Prostate gland (tissue), 2 donors: ENCODE measurements around the gene FRRS1L. TPM values are rescaled to one million over a fixed set of nuclear protein-coding genes. Genes with fewer than 3 reads are reported as not detected.

Source experiments
- DNase-seq: peaks from one replicate; pipeline ENCODE4 v3.0.0-alpha.2; 2019; ENCODE audit warnings: low spot score
- H3K27ac ChIP-seq, 2 donors: fragments of 200-600 bp; sonication (generic); 2 replicates each; pipeline ENCODE4 v1.5.1; 2017 to 2019
- H3K27me3 ChIP-seq: fragments of 200-600 bp; sonication (generic); replicated peaks from 2 replicates; pipeline ENCODE4 v1.5.1; 2019; ENCODE audit not compliant: insufficient read depth
- H3K36me3 ChIP-seq, 2 donors: fragments of 200-600 bp; sonication (generic); 1 replicate in 1 of 2; 2 replicates in 1 of 2; pipeline versions ENCODE4 v1.5.1 to v1.8.1; 2017 to 2019
- H3K4me1 ChIP-seq: fragments of 200-600 bp; sonication (generic); replicated peaks from 2 replicates; pipeline ENCODE4 v1.5.1; 2019
- H3K4me3 ChIP-seq, 2 donors: fragments of 200-600 bp; sonication (generic); 2 replicates each; pipeline ENCODE4 v1.5.1; 2017 to 2019
- H3K9me3 ChIP-seq: fragments of 200-600 bp; sonication (generic); 2 replicates; pipeline ENCODE4 v1.5.1; 2017
- CTCF ChIP-seq, 4 experiments: fragments of 200-600 bp in 2 of 4; fragments of 450-650 bp in 2 of 4; sonication (generic) in 2 of 4; IDR thresholded peaks; 1 replicate in 3 of 4; 2 replicates in 1 of 4; pipeline ENCODE4 v1.5.1; 2016 to 2019; ENCODE audit warnings: antibody characterized with exemption in 4 of 4, mild to moderate bottlenecking in 2 of 4, moderate library complexity in 2 of 4
- POLR2A ChIP-seq: fragments of 450-650 bp; IDR thresholded peaks from one replicate; pipeline ENCODE4 v1.6.1; 2016; ENCODE audit warnings: antibody characterized with exemption, mild to moderate bottlenecking
- POLR2AphosphoS5 ChIP-seq: sonication (generic); formaldehyde crosslinking; IDR thresholded peaks from one replicate; pipeline ENCODE4 v1.6.1; 2017; ENCODE audit warnings: antibody characterized with exemption
- WGBS: methylation state at CpG from one replicate; pipeline ENCODE4 v1.1.5; 2018; 5-methylcytosine and 5-hydroxymethylcytosine counted together
- intact Hi-C: fragments of 100-400 bp; cut with DNase I; formaldehyde crosslinking; loops from one replicate; pipeline ENCODE4 v1.14.2; 2022
- total RNA-seq, 2 donors: library from RNA; depleted of rRNA; stranded (reverse); fragments of >200 nt; gene quantifications; one replicate each; pipeline ENCODE4 v1.1.0, GENCODE V29; 2016

The FRRS1L gene
- total RNA-seq = 10 to 100 TPM in 1 of 2 donors, 1 to 10 TPM in 1; 1.6 to 11.9 TPM

- TF ChIP-seq CTCF (IDR thresholded peaks at IDR 0.05) (no peak), POLR2A (no peak), POLR2AphosphoS5 (no peak)
- no peaks in the 10 kb centered on the region for H3K36me3 ChIP-seq
- intact Hi-C loops = no loop called here
- WGBS = 4% methylated on average over 69 of the region's 86 CpGs
- no peaks in the 10 kb centered on the region for H3K4me1 ChIP-seq
- H3K27me3 ChIP-seq = no peaks in the 10 kb centered on the region
- peak within 1 kb of the TSS; percentile 34 to 41 for H3K4me3 ChIP-seq
- DNase-seq = no peak
- no peak within 1 kb of the TSS for H3K27ac ChIP-seq
- H3K9me3 ChIP-seq = no peaks in the 10 kb centered on the region
Measured at GRCh38 chr9:109166771-109167601, at the start of gene FRRS1L. Gene FRRS1L, minus strand, starts transcription at chr9:109167249. Its CDS starts 111 bp downstream, at chr9:109167138.

- 97% methylated on average over 6 of the region's 6 CpGs for WGBS
- Histone ChIP-seq H3K27ac (no peak overlapping the region), H3K4me3 (no peak overlapping the region), H3K4me1 (no peaks in the 10 kb centered on the region), H3K36me3 (no peaks in the 10 kb centered on the region), H3K27me3 (no peaks in the 10 kb centered on the region), H3K9me3 (no peaks in the 10 kb centered on the region)
- intact Hi-C loops = no loop called here
- no peak for DNase-seq
- no peak for TF ChIP-seq POLR2A
- no peak for TF ChIP-seq POLR2AphosphoS5
- TF ChIP-seq CTCF (IDR thresholded peaks at IDR 0.05) = no peak
Measured at GRCh38 chr9:109214414-109214813, 47.4 kb upstream of the FRRS1L start.

GRCh38 chr9:109213285-109214121 is 46.5 kb upstream of the FRRS1L start:
- no peaks in the 10 kb centered on the region for H3K27me3 ChIP-seq
- intact Hi-C loops = no loop called here
- 44% methylated on average over 11 of the region's 11 CpGs for WGBS
- TF ChIP-seq POLR2AphosphoS5 = peak; percentile 62
- no peak for TF ChIP-seq CTCF (IDR thresholded peaks at IDR 0.05)
- no peaks in the 10 kb centered on the region for H3K4me1 ChIP-seq
- no peak overlapping the region for H3K4me3 ChIP-seq
- H3K27ac ChIP-seq = peak overlapping the region; percentile 18 to 29
- no peaks in the 10 kb centered on the region for H3K9me3 ChIP-seq
- H3K36me3 ChIP-seq = no peaks in the 10 kb centered on the region
- DNase-seq = peak; percentile 51

GRCh38 chr9:109212768-109213167 is 45.7 kb upstream of the FRRS1L start:
- intact Hi-C loops = no loop called here
- DNase-seq = no peak
- WGBS = 54% methylated on average over 4 of the region's 4 CpGs

More at GRCh38 chr9:109212768-109213167, 45.7 kb upstream of the FRRS1L start:
- no peak overlapping the region for H3K4me3 ChIP-seq
- no peaks in the 10 kb centered on the region for H3K27me3 ChIP-seq
- H3K27ac ChIP-seq = peak overlapping the region in 1 of 2 donors; percentile 18
- no peaks in the 10 kb centered on the region for H3K36me3 ChIP-seq
- no peaks in the 10 kb centered on the region for H3K9me3 ChIP-seq
- TF ChIP-seq POLR2AphosphoS5 (no peak), CTCF (IDR thresholded peaks at IDR 0.05) (no peak), POLR2A (no peak)
- H3K4me1 ChIP-seq = no peaks in the 10 kb centered on the region
